ENCODE measurements around the gene SDC4. TPM values are rescaled to one million over a fixed set of nuclear protein-coding genes. Genes with fewer than 3 reads are reported as not detected.

Gene SDC4
- total RNA-seq, 1 donor from 2014 or later = 80.7 TPM

GRCh38 chr20:45330476-45330875, 17.7 kb downstream of the SDC4 start:
- no peak for DNase-seq
- ATAC-seq (ENCODE audit: poor library complexity) = no peak

GRCh38 chr20:45329497-45330319, 18.5 kb downstream of the SDC4 start:
- no peak for DNase-seq
- intact Hi-C loops (cut with DNase I) = loop anchor here (5.0 kb wide), 1 partner anchor 43 kb away; no protein-coding TSS in a partner anchor
- ATAC-seq (ENCODE audit: poor library complexity) = no peak

More at GRCh38 chr20:45330476-45330875, 17.7 kb downstream of the SDC4 start:
- intact Hi-C loops (cut with DNase I) = no loop called here

- intact Hi-C loops (cut with DNase I) = loop anchor here (5.0 kb wide), 1 partner anchor 44 kb away; no protein-coding TSS in a partner anchor
- ATAC-seq (ENCODE audit: poor library complexity) = no peak
- no peak for DNase-seq
These were observed 19.8 kb downstream of the SDC4 start for GRCh38 chr20:45328451-45328850.

- ATAC-seq (ENCODE audit: poor library complexity) = no peak
- no peak for DNase-seq
- intact Hi-C loops (cut with DNase I) = loop anchor here (5.0 kb wide), 1 partner anchor 47 kb away; no protein-coding TSS in a partner anchor
These were observed 22.9 kb downstream of the SDC4 start for GRCh38 chr20:45325371-45325770.

GRCh38 chr20:45323731-45324130, 24.5 kb downstream of the SDC4 start:
- ATAC-seq (ENCODE audit: poor library complexity) (no peak), DNase-seq (no peak)
- intact Hi-C loops (cut with DNase I) = no loop called here

- DNase-seq = no peak
- peak; percentile 83 for ATAC-seq (ENCODE audit: poor library complexity)
- intact Hi-C loops (cut with DNase I) = no loop called here
These were observed 25.3 kb downstream of the SDC4 start for GRCh38 chr20:45322952-45323383.

GRCh38 chr20:45320948-45321595, 27.2 kb downstream of the SDC4 start:
- intact Hi-C loops (cut with DNase I) = no loop called here
- ATAC-seq (ENCODE audit: poor library complexity) = no peak
- DNase-seq = no peak

- no peak for ATAC-seq (ENCODE audit: poor library complexity)
- intact Hi-C loops (cut with DNase I) = loop anchor here (2.0 kb wide), 2 partner anchors 118 to 452 kb away; no protein-coding TSS in a partner anchor
These were observed 29.3 kb downstream of the SDC4 start for GRCh38 chr20:45318948-45319347.

GRCh38 chr20:45318386-45318939, 29.8 kb downstream of the SDC4 start:
- no peak for ATAC-seq (ENCODE audit: poor library complexity)
- intact Hi-C loops (cut with DNase I) = loop anchor here (2.0 kb wide), 2 partner anchors 118 to 452 kb away; no protein-coding TSS in a partner anchor
- no peak for DNase-seq

More at GRCh38 chr20:45318948-45319347, 29.3 kb downstream of the SDC4 start:
- DNase-seq = no peak

GRCh38 chr20:45317826-45318225, 30.4 kb downstream of the SDC4 start:
- intact Hi-C loops (cut with DNase I) = loop anchor here (2.0 kb wide), 2 partner anchors 119 to 453 kb away; no protein-coding TSS in a partner anchor
- no peak for ATAC-seq (ENCODE audit: poor library complexity)
- DNase-seq = no peak

- no peak for DNase-seq
- intact Hi-C loops (cut with DNase I) = no loop called here
- no peak for ATAC-seq (ENCODE audit: poor library complexity)
These were observed 31.8 kb downstream of the SDC4 start for GRCh38 chr20:45316150-45317080.

- intact Hi-C loops (cut with DNase I) = no loop called here
- ATAC-seq (ENCODE audit: poor library complexity) = no peak
- no peak for DNase-seq
These were observed 32.6 kb downstream of the SDC4 start for GRCh38 chr20:45315672-45316071.

GRCh38 chr20:45313943-45314342, 34.3 kb downstream of the SDC4 start:
- ATAC-seq (ENCODE audit: poor library complexity) = no peak
- no peak for DNase-seq
- intact Hi-C loops (cut with DNase I) = no loop called here

- intact Hi-C loops (cut with DNase I) = no loop called here
- no peak for DNase-seq
- no peak for ATAC-seq (ENCODE audit: poor library complexity)
These were observed 35.0 kb downstream of the SDC4 start for GRCh38 chr20:45313065-45313695.

GRCh38 chr20:45312241-45312640, 36.0 kb downstream of the SDC4 start:
- ATAC-seq (ENCODE audit: poor library complexity) (no peak), DNase-seq (no peak)
- intact Hi-C loops (cut with DNase I) = no loop called here

GRCh38 chr20:45311589-45312211, 36.5 kb downstream of the SDC4 start:
- ATAC-seq (ENCODE audit: poor library complexity) = peak; percentile 75
- intact Hi-C loops (cut with DNase I) = no loop called here
- DNase-seq = peak; percentile 68

GRCh38 chr20:45309075-45309474, 39.1 kb downstream of the SDC4 start:
- no peak for ATAC-seq (ENCODE audit: poor library complexity)
- intact Hi-C loops (cut with DNase I) = no loop called here

More at GRCh38 chr20:45309075-45309474, 39.1 kb downstream of the SDC4 start:
- no peak for DNase-seq
